ENCODE data around the gene ERAP2.
A peak's percentile ranks its signal among the peaks of the same experiment; 100 is the strongest.

Gene ERAP2

GRCh38 chr5:96863114-96863513 lies 13.2 kb upstream of the ERAP2 start:
- DNase-seq, result no peak

- no peak for DNase-seq
Measured at GRCh38 chr5:96863949-96864584, 12.2 kb upstream of the ERAP2 start.

- DNase-seq, result no peak
Measured at GRCh38 chr5:96864922-96865530, 11.3 kb upstream of the ERAP2 start.

- DNase-seq, result peak in 1 of 2 experiments; percentile 76
Measured at GRCh38 chr5:96868603-96869371, 7.5 kb upstream of the ERAP2 start.

- no peak for DNase-seq
Measured at GRCh38 chr5:96869372-96869641, 7.0 kb upstream of the ERAP2 start.

GRCh38 chr5:96870094-96871026 lies 5.9 kb upstream of the ERAP2 start:
- no peak for DNase-seq

GRCh38 chr5:96871027-96871399 lies 5.3 kb upstream of the ERAP2 start:
- no peak for DNase-seq

GRCh38 chr5:96871686-96872085 lies 4.6 kb upstream of the ERAP2 start:
- no peak for DNase-seq

- DNase-seq, result no peak
Measured at GRCh38 chr5:96873449-96873848, 2.9 kb upstream of the ERAP2 start.

- DNase-seq, result no peak
Measured at GRCh38 chr5:96874631-96875030, 1.7 kb upstream of the ERAP2 start.

- peak in 1 of 2 experiments; percentile 78 for DNase-seq
Measured at GRCh38 chr5:96875791-96876291, 459 bp upstream of the ERAP2 start.

- DNase-seq, result peak in 1 of 2 experiments; percentile 42
Measured at GRCh38 chr5:96876977-96877469, 723 bp downstream of the ERAP2 start.

- DNase-seq, result no peak
Measured at GRCh38 chr5:96879665-96880064, 3.4 kb downstream of the ERAP2 start.

GRCh38 chr5:96880444-96881164 lies 4.3 kb downstream of the ERAP2 start:
- peak; percentile 64 to 86 for DNase-seq

GRCh38 chr5:96881511-96882115 lies 5.3 kb downstream of the ERAP2 start:
- peak in 1 of 2 experiments; percentile 54 for DNase-seq

GRCh38 chr5:96883871-96884270 lies 7.6 kb downstream of the ERAP2 start:
- DNase-seq, result no peak

GRCh38 chr5:96884995-96885394 lies 8.7 kb downstream of the ERAP2 start:
- no peak for DNase-seq

GRCh38 chr5:96885518-96886338 lies 9.4 kb downstream of the ERAP2 start:
- DNase-seq, result no peak

GRCh38 chr5:96893342-96893741 lies 17.0 kb downstream of the ERAP2 start:
- peak in 1 of 2 experiments; percentile 67 for DNase-seq

- no peak for DNase-seq
Measured at GRCh38 chr5:96896276-96896675, 20.0 kb downstream of the ERAP2 start.

- DNase-seq, result no peak
Measured at GRCh38 chr5:96896806-96897205, 20.5 kb downstream of the ERAP2 start.

All from SW 1271 (cell line).